ENCODE results near the gene ACER2.

DNA sequence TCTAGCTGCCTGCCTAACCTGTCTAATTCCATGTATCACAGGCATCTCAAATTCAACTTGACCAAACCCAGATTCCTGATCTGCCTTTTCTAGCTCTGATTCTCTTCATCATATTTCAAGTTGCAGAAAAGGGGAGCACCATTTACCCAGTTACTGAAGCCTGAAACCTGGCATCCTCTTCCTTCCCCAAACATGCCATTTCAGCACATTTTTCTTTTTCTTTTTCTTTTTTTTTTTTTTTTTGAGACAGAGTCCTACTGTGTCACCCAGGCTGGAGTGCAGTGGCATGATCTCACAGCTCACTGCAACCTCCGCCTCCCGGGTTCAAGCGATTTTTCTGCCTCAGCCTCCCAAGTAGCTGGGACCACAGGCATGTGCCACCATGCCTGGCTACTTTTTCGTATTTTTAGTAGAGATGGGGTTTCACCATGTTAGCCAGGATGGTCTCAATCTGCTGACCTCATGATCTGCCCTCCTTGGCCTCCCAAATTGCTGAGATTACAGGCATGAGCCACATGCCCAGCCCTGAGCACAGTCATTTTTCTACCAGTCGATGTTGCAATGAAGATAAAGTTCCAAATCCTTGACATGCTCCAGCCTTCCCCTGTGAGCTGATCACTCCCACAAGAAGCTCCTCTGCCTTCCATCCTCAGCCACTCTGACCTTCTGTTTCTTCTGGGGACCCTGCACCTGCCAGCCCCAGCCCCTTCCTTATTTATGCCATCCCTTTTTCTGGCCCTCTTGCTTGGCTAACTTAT, 32.2 kb downstream of the ACER2 start:
- TF ChIP-seq POLR2A (IDR thresholded peaks at IDR 0.05; ENCODE audit: low read depth, low read length) = no peak
- no peak for TF ChIP-seq TAF1 (IDR thresholded peaks at IDR 0.05; ENCODE audit: borderline replicate concordance, low read depth, low read length)
